VCaP (cell line): ENCODE data around the gene TMEM116.
"Not testable (repeated sequence)": the region's sequence is repeated elsewhere in the genome, so short reads cannot be mapped to it uniquely, and the experiment has no call there.

Experiments
- H3K27ac ChIP-seq: fragments of 450-650 bp; 2 replicates; pipeline ENCODE4 v1.5.1; 2017
- CTCF ChIP-seq: fragments of 450-650 bp; conservative IDR thresholded peaks from 2 replicates; pipeline ENCODE4 v1.5.1; 2017; ENCODE audit warnings: mild to moderate bottlenecking, moderate library complexity

The TMEM116 gene

DNA sequence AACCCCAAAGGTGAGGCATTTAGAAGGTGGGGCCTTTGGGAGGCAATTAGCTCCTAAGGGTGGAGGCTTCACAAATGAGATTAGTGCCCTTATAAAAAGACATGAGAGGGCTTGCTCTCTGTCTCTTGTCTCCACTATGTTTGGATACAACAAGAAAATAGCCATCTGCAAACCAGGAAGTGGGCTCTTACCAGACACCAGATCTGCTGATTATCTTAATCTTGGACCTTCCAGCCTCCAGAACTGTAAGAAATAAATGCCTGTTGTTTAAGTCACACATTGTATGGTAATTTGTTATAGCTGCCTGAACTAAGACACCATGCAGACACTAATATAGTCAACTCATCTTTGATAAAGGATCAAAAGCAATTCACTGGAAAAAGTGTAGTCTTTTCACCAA is 34.4 kb downstream of the TMEM116 start:
- no peak overlapping the region for H3K27ac ChIP-seq
- TF ChIP-seq CTCF: no peak

- H3K27ac ChIP-seq: no peak overlapping the region; the same call in 1 of the 2 replicates
Measured at GRCh38 chr12:111976860-111977259, 36.1 kb downstream of the TMEM116 start.

GRCh38 chr12:111976291-111976690 is 36.7 kb downstream of the TMEM116 start:
- TF ChIP-seq CTCF: no peak
- H3K27ac ChIP-seq: no peak overlapping the region; the same call in 1 of the 2 replicates

More at GRCh38 chr12:111976860-111977259, 36.1 kb downstream of the TMEM116 start:
- no peak for TF ChIP-seq CTCF

DNA sequence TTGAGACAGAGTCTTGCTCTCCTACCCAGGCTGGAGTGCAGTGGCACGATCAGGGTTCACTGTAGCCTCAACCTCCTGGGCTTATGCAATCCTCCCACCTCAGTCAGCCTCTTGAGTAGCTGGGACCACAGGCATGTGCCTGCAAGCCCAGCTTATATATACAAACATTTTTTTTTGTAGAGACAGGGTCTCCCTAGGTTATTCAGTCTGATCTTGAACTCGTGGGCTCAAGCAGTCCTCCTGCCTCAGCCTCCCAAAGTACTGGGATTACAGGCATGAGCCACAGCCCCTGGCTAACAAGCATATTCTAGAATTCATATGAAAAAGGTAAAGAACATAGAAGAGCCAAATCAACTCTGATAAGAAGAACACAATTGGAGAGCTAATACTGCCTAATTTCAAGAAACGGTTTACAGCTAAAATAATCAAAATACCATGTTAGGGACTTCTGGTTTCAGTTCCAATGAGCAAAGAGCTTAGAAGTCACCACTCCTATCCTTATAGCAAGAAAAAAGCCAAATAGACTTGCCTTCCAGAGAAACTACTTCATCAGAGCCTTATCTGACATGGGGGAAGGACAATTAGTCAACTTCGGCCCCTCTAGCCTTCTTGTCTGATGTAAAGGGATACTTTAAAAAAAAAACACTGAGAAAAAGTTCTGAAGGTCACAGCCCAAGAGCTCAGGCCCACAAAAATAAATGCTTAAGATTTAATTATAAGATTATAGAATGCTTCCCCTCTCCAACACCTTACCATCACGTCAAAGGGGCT is 37.6 kb downstream of the TMEM116 start:
- no peak overlapping the region for H3K27ac ChIP-seq

GRCh38 chr12:111971800-111972199 is 41.2 kb downstream of the TMEM116 start:
- H3K27ac ChIP-seq: no peak overlapping the region
- TF ChIP-seq CTCF: no peak

More for the DNA sequence above, 37.6 kb downstream of the TMEM116 start:
- no peak for TF ChIP-seq CTCF

GRCh38 chr12:111964935-111965334 is 48.0 kb downstream of the TMEM116 start:
- no peak overlapping the region for H3K27ac ChIP-seq
- TF ChIP-seq CTCF: no peak

- not testable (repeated sequence) for H3K27ac ChIP-seq
Measured at GRCh38 chr12:111959518-111959917, 53.4 kb downstream of the TMEM116 start.

GRCh38 chr12:111957224-111957623 is 55.7 kb downstream of the TMEM116 start:
- H3K27ac ChIP-seq: not testable (repeated sequence)
